MCF 10A (cell line): ENCODE results near the gene METTL16. TPM values are rescaled to one million over a fixed set of nuclear protein-coding genes. Genes with fewer than 3 reads are reported as not detected.

Source experiments
- BruUV-seq: library from RNA; stranded (reverse); fragments of 400-500 nt; replicated peaks from 2 replicates; lab custom pipeline; 2021; lab: Mats Ljungman, UMichigan
- CTCF ChIA-PET: fragments of 300-600 bp; sonication (Branson Sonifier 250); formaldehyde crosslinking; extraction: SDS; loops from one replicate; lab custom pipeline; 2021; ENCODE audit warnings: antibody characterized with exemption, inconsistent platforms; lab: Yijun Ruan, JAX
- POLR2A ChIA-PET: fragments of 300-600, 350-650 bp; sonication (Branson Sonifier 250); formaldehyde crosslinking; extraction: SDS; loops from one replicate; lab custom pipeline; 2020; ENCODE audit warnings: antibody characterized with exemption, inconsistent platforms; lab: Yijun Ruan, JAX
- DNase-seq: peaks from one replicate; pipeline ENCODE4 v3.0.0-alpha.2; 2018; ENCODE audit not compliant: unreplicated experiment
- H3K27ac Mint-ChIP-seq: one replicate; pipeline ENCODE4 v1.8.0; 2022; ENCODE audit warnings: mild to moderate bottlenecking, low read depth, mixed read lengths; ENCODE audit not compliant: unreplicated experiment
- H3K27me3 Mint-ChIP-seq: one replicate; pipeline ENCODE4 v1.8.0; 2022; ENCODE audit warnings: mixed read lengths; ENCODE audit not compliant: insufficient read depth, unreplicated experiment
- H3K36me3 Mint-ChIP-seq: one replicate; pipeline ENCODE4 v1.8.0; 2022; ENCODE audit warnings: mild to moderate bottlenecking, moderate library complexity, mixed read lengths; ENCODE audit not compliant: insufficient read depth, unreplicated experiment
- H3K4me1 Mint-ChIP-seq: one replicate; pipeline ENCODE4 v1.8.0; 2022; ENCODE audit warnings: mixed read lengths; ENCODE audit not compliant: insufficient read depth, unreplicated experiment
- H3K4me3 Mint-ChIP-seq: one replicate; pipeline ENCODE4 v1.8.0; 2022; ENCODE audit warnings: mild to moderate bottlenecking, moderate library complexity, mixed read lengths; ENCODE audit not compliant: unreplicated experiment
- H3K9me3 Mint-ChIP-seq: one replicate; pipeline ENCODE4 v1.8.0; 2022; ENCODE audit warnings: mixed read lengths; ENCODE audit not compliant: unreplicated experiment
- CTCF ChIP-seq: fragments of 200-600 bp; IDR thresholded peaks from one replicate; pipeline ENCODE4 v1.8.0; 2022; ENCODE audit warnings: antibody characterized with exemption, mild to moderate bottlenecking; ENCODE audit not compliant: unreplicated experiment
- intact Hi-C: fragments of 100-400 bp; cut with micrococcal nuclease; formaldehyde crosslinking; loops from 2 replicates; pipeline ENCODE4 v1.14.1; 2022
- total RNA-seq: library from RNA; stranded (reverse); gene quantifications from 2 replicates; pipeline ENCODE4 v1.2.3, GENCODE V29; 2022

Gene METTL16
- total RNA-seq, 1 experiment from 2014 or later = 41.4 TPM

DNA sequence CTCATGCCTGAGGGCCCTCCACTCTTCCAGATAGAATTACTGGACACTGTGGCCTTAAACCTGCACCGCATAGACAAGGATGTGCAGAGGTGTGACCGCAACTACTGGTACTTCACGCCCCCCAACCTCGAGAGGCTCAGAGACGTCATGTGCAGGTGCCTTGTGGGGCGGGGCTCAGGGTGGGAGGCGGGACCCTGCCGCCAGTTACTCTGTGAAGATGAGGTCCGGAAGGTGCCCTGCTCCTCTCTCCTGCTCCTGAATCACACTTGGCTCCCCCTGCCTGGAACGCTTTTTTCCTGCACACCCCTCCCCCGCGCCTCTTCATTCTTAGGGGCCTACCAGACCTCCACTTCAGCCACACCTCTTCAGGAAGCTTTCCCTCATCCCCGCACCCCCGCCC, 135.6 kb downstream of the METTL16 start:
- no TSS peak for BruUV-seq
- intact Hi-C loops = no loop called here
- CTCF ChIA-PET = interaction anchor here (13.6 kb wide), 1 partner anchor 37 kb away, joined by 309 read pairs; no protein-coding TSS in a partner anchor
- Mint-ChIP-seq H3K9me3 (no peaks in the 10 kb centered on the region), H3K36me3 (peaks cover 48% of the 10 kb centered on the region), H3K4me1 (peaks cover 6% of the 10 kb centered on the region), H3K27ac (no peak overlapping the region), H3K4me3 (no peak overlapping the region), H3K27me3 (no peaks in the 10 kb centered on the region)
- POLR2A ChIA-PET = interaction anchor here (0.5 to 0.7 kb wide), 3 partner anchors 40 to 109 kb away, joined by 3 read pairs; no protein-coding TSS in a partner anchor
- no peak for TF ChIP-seq CTCF
- no peak for DNase-seq

GRCh38 chr17:2375406-2375805, 136.3 kb downstream of the METTL16 start:
- TF ChIP-seq CTCF = no peak
- Mint-ChIP-seq H3K27me3 (no peaks in the 10 kb centered on the region), H3K4me3 (no peak overlapping the region), H3K9me3 (no peaks in the 10 kb centered on the region), H3K27ac (no peak overlapping the region), H3K36me3 (peaks cover 42% of the 10 kb centered on the region), H3K4me1 (peaks cover 6% of the 10 kb centered on the region)
- no peak for DNase-seq
- no TSS peak for BruUV-seq
- intact Hi-C loops = no loop called here
- ChIA-PET POLR2A (no interaction called here), CTCF (interaction anchor here (0.8 kb wide), 1 partner anchor 40 kb away, joined by 5 read pairs; no protein-coding TSS in a partner anchor)

DNA sequence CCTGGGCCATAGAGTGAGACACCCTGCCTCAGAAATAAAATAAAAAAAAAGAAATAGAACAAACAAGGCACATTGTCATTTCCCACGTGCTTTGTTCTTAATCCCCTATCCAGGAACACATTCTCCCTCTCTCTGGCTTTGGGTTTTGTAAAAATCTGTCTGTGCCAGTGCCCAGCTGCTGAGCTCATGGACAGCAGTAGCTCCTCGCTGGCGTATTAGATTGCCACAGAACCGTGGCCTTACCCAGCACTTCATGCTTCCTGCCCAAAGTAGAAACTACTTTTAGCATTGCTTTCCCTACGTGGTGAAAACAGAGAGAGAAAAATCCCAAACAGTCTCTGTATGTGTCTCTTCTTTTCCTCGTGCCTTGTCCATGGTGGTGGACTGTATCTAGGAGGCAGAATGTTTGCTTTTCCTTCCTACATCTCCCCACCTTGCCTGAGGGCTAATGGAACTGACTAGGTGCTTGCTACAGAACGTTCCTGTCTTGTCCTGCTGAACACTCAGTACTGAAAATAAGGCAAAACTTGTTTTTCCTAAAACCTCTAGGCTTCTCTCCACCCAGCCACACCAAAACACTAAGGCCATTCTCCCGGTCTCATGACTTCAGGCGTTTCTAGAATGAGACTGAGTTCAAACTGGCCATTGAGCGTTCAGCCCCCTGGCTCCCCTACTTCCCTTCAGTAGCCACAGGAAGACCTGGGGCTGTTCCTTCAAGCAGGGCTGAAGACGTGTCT, 137.0 kb downstream of the METTL16 start:
- Mint-ChIP-seq H3K36me3 (peaks cover 39% of the 10 kb centered on the region), H3K4me3 (no peak overlapping the region), H3K27me3 (no peaks in the 10 kb centered on the region), H3K27ac (no peak overlapping the region), H3K9me3 (no peaks in the 10 kb centered on the region), H3K4me1 (peaks cover 6% of the 10 kb centered on the region)
- CTCF ChIA-PET = interaction anchor here (0.7 to 1.3 kb wide), 3 partner anchors 8 to 304 kb away, joined by 3 to 5 read pairs (median 4); no protein-coding TSS in a partner anchor
- intact Hi-C loops = no loop called here
- BruUV-seq = no TSS peak
- DNase-seq = no peak
- TF ChIP-seq CTCF = no peak
- POLR2A ChIA-PET = no interaction called here

DNA sequence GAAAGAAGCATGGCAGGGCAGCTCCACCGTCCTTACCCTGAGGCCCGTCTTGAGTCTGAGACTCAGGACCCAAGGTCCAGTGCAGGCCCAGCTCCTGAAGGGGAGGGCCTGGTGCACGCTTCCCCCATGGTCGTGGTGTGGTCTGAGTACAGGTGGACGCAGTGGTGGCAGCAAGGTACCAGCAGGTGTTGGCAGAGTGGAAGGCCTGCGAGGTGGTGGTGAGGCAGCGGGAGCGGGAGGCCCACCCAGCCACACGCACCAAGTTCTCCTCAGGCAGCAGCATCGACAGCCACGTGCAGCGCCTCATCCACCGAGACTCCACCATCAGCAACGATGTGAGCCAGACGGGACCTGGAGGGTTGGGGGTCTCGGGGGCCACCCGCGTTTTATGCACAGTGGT, 138.5 kb downstream of the METTL16 start:
- CTCF ChIA-PET = interaction anchor here (1.2 to 1.3 kb wide), 2 partner anchors 9 kb away, joined by 3 to 4 read pairs; no protein-coding TSS in a partner anchor
- Mint-ChIP-seq H3K27me3 (no peaks in the 10 kb centered on the region), H3K27ac (no peak overlapping the region), H3K4me1 (peaks cover 6% of the 10 kb centered on the region), H3K4me3 (no peak overlapping the region), H3K36me3 (peaks cover 31% of the 10 kb centered on the region), H3K9me3 (no peaks in the 10 kb centered on the region)
- no TSS peak for BruUV-seq
- no peak for TF ChIP-seq CTCF
- DNase-seq = no peak
- intact Hi-C loops = no loop called here
- POLR2A ChIA-PET = interaction anchor here (0.9 to 1.2 kb wide), 2 partner anchors 14 to 37 kb away, joined by 3 read pairs; partner anchors contain the start of gene TSR1
